Muscle layer of colon (tissue), 2 donors: ENCODE results near the gene CFTR.

ENCODE experiments used
- H3K27ac ChIP-seq: one replicate; pipeline ENCODE4 v1.7.0; 2013; ENCODE audit warnings: low read depth, mild to moderate bottlenecking, low read length, moderate library complexity
- H3K27me3 ChIP-seq, 2 donors: one replicate each; pipeline ENCODE4 v1.7.0; 2013; ENCODE audit warnings: low read length in 2 of 2, mild to moderate bottlenecking in 2 of 2; ENCODE audit not compliant: insufficient read depth in 2 of 2, control insufficient read depth in 1 of 2
- H3K36me3 ChIP-seq: one replicate; pipeline ENCODE4 v1.7.0; 2013; ENCODE audit warnings: mild to moderate bottlenecking, low read length; ENCODE audit not compliant: insufficient read depth
- H3K4me1 ChIP-seq: one replicate; pipeline ENCODE4 v1.7.0; 2013; ENCODE audit warnings: mild to moderate bottlenecking, low read length; ENCODE audit not compliant: insufficient read depth
- H3K4me3 ChIP-seq, 2 donors: one replicate each; pipeline ENCODE4 v1.7.0; 2013; ENCODE audit warnings: low read length in 2 of 2, low read depth in 1 of 2, mild to moderate bottlenecking in 1 of 2, moderate library complexity in 1 of 2
- H3K9ac ChIP-seq: one replicate; pipeline ENCODE4 v1.7.0; 2013; ENCODE audit warnings: low read length
- H3K9me3 ChIP-seq: one replicate; pipeline ENCODE4 v1.7.0; 2013; ENCODE audit warnings: mild to moderate bottlenecking, low read length
- donor health status: abdominal sarcoma.
- donor health status: Adenocarcinoma of cecum.

CFTR gene

DNA sequence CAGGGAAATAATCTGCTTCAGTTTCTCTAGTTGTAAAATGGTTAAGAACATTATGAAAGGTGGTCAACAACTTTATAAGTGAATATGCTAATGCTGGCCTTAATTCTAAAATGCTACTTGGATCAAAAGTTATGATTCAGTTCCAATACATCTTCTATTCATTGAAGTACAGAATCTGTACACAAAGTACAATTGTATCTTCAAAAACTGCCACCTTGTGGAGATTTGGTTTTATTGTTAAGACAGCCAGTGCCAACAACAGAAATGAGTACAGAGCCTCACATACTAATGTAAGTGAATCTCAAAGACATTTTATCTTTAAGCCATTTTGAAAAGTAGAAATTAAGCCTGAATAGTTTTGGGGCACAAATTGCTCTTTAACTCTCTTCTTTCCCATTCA is 194.0 kb downstream of the CFTR start:
- H3K27me3 ChIP-seq: no peaks in the 10 kb centered on the region
- H3K27ac ChIP-seq: no peak overlapping the region
- no peaks in the 10 kb centered on the region for H3K36me3 ChIP-seq
- no peak overlapping the region for H3K4me3 ChIP-seq
- H3K4me1 ChIP-seq: no peaks in the 10 kb centered on the region
- no peaks in the 10 kb centered on the region for H3K9me3 ChIP-seq
- no peak overlapping the region for H3K9ac ChIP-seq

DNA sequence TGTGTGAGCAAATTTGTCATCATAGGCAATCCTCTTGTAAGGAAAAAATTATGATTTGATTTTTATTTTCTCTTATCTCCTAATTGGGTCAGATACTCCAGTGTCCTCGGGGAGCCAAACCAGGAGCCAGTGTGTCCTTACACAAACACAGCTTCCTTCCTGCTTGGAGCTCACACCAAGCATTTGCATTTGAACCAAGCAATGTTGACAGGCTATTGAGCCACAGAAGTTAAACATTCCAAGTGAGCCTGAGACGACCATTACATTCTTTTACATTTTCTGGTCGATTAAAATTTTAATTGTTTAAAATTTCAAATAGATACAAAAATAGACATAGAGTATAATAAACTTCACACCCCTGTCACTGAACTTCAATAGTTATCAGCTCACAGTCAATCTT is 194.8 kb downstream of the CFTR start:
- Histone ChIP-seq H3K27ac (no peak overlapping the region), H3K4me1 (no peaks in the 10 kb centered on the region), H3K27me3 (no peaks in the 10 kb centered on the region), H3K9ac (no peak overlapping the region), H3K4me3 (no peak overlapping the region), H3K9me3 (no peaks in the 10 kb centered on the region), H3K36me3 (no peaks in the 10 kb centered on the region)

GRCh38 chr7:117675497-117676435 is 195.9 kb downstream of the CFTR start:
- no peaks in the 10 kb centered on the region for H3K36me3 ChIP-seq
- no peak overlapping the region for H3K4me3 ChIP-seq
- no peaks in the 10 kb centered on the region for H3K27me3 ChIP-seq
- H3K9ac ChIP-seq: no peak overlapping the region
- H3K27ac ChIP-seq: no peak overlapping the region
- H3K9me3 ChIP-seq: no peaks in the 10 kb centered on the region
- H3K4me1 ChIP-seq: no peaks in the 10 kb centered on the region

GRCh38 chr7:117679120-117679519 is 199.3 kb downstream of the CFTR start:
- H3K9me3 ChIP-seq: no peaks in the 10 kb centered on the region
- H3K27ac ChIP-seq: no peak overlapping the region
- H3K27me3 ChIP-seq: no peaks in the 10 kb centered on the region
- no peak overlapping the region for H3K9ac ChIP-seq
- no peak overlapping the region for H3K4me3 ChIP-seq
- no peaks in the 10 kb centered on the region for H3K4me1 ChIP-seq
- no peaks in the 10 kb centered on the region for H3K36me3 ChIP-seq

DNA sequence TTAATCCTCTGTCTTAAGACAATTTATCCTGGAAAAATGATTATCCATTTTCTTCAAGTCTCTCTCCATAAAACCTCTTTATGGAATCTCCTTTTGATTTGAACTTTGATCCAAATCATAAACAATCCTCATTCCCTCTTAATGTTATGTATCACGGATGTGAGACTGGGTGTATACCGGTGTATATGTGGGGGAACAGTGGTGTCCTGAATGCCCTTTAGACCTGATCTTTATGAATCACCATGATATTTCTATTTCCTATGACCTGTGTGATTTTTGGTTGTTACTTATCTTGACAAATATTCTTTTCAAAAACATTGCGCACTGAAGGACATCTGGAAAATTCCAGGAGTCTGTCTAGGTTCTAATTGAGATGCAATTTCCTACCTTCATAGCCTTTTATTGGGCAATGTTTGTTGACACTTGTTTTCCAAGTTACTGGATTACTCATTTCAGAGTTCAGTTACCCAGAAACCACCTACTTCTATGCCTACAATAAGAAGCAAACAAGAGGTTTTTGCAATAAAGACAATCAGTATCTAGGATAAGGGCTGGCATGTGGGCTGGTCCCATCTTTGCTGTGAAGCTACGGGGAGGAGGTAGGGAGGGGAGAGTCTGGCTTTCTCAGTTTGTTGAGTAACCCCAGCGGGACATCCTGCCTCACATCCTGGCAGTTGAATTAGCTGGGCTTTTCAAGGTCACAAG is 203.0 kb downstream of the CFTR start:
- H3K36me3 ChIP-seq: no peaks in the 10 kb centered on the region
- H3K9me3 ChIP-seq: no peaks in the 10 kb centered on the region
- no peak overlapping the region for H3K4me3 ChIP-seq
- no peak overlapping the region for H3K27ac ChIP-seq
- no peaks in the 10 kb centered on the region for H3K27me3 ChIP-seq
- H3K9ac ChIP-seq: no peak overlapping the region
- no peaks in the 10 kb centered on the region for H3K4me1 ChIP-seq

GRCh38 chr7:117683430-117684175 is 203.8 kb downstream of the CFTR start:
- H3K36me3 ChIP-seq: no peaks in the 10 kb centered on the region
- no peak overlapping the region for H3K27ac ChIP-seq
- no peak overlapping the region for H3K9ac ChIP-seq

GRCh38 chr7:117685795-117686194 is 206.0 kb downstream of the CFTR start:
- Histone ChIP-seq H3K9me3 (no peaks in the 10 kb centered on the region), H3K4me3 (no peak overlapping the region), H3K27ac (no peak overlapping the region), H3K36me3 (no peaks in the 10 kb centered on the region), H3K27me3 (no peaks in the 10 kb centered on the region), H3K4me1 (no peaks in the 10 kb centered on the region), H3K9ac (no peak overlapping the region)

More at GRCh38 chr7:117683430-117684175, 203.8 kb downstream of the CFTR start:
- Histone ChIP-seq H3K9me3 (no peaks in the 10 kb centered on the region), H3K4me1 (no peaks in the 10 kb centered on the region), H3K27me3 (no peaks in the 10 kb centered on the region), H3K4me3 (no peak overlapping the region)

- Histone ChIP-seq H3K4me3 (no peak overlapping the region), H3K9ac (no peak overlapping the region), H3K27ac (no peak overlapping the region), H3K4me1 (no peaks in the 10 kb centered on the region), H3K27me3 (no peaks in the 10 kb centered on the region), H3K9me3 (no peaks in the 10 kb centered on the region), H3K36me3 (no peaks in the 10 kb centered on the region)
These were observed 206.6 kb downstream of the CFTR start for GRCh38 chr7:117686311-117686935.

- Histone ChIP-seq H3K27me3 (no peaks in the 10 kb centered on the region), H3K4me3 (no peak overlapping the region), H3K36me3 (no peaks in the 10 kb centered on the region), H3K27ac (no peak overlapping the region), H3K9ac (no peak overlapping the region), H3K4me1 (no peaks in the 10 kb centered on the region), H3K9me3 (no peaks in the 10 kb centered on the region)
These were observed 208.3 kb downstream of the CFTR start for GRCh38 chr7:117688126-117688525.

DNA sequence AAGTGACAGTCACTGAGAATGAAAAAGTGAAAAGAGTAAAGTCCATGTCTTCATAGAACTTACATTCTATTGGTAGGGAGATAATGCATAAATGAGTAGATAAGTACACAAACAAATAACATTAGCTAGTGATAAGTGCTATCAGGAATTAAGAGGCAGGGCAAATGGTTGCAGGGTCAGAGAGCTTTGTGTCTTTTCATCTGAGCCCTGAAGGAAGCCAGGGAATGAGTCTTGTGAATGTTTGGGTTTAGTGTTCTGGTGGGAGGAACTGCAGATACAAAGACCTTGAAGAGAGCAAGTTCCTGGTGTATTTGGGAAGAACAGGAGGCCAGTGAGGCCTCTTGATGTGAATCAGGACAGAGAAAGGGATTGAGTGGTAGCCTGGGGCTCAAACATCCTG is 209.6 kb downstream of the CFTR start:
- Histone ChIP-seq H3K27me3 (no peaks in the 10 kb centered on the region), H3K4me3 (no peak overlapping the region), H3K9ac (no peak overlapping the region), H3K4me1 (no peaks in the 10 kb centered on the region), H3K9me3 (no peaks in the 10 kb centered on the region), H3K27ac (no peak overlapping the region), H3K36me3 (no peaks in the 10 kb centered on the region)

- H3K36me3 ChIP-seq: no peaks in the 10 kb centered on the region
- H3K9me3 ChIP-seq: no peaks in the 10 kb centered on the region
- no peak overlapping the region for H3K4me3 ChIP-seq
- H3K9ac ChIP-seq: no peak overlapping the region
- H3K27me3 ChIP-seq: no peaks in the 10 kb centered on the region
- H3K27ac ChIP-seq: no peak overlapping the region
- H3K4me1 ChIP-seq: no peaks in the 10 kb centered on the region
These were observed 210.3 kb downstream of the CFTR start for GRCh38 chr7:117690147-117690546.
